ENCODE data around the gene PNPLA7.
A peak's percentile ranks its signal among the peaks of the same experiment; 100 is the strongest.
"Not testable (repeated sequence)": the region's sequence is repeated elsewhere in the genome, so short reads cannot be mapped to it uniquely, and the experiment has no call there.

Gene PNPLA7

GRCh38 chr9:137452761-137453642, 97.2 kb downstream of the PNPLA7 start:
- no peak for DNase-seq (ENCODE audit: low read depth in 2 of 2, low spot score in 1 of 2)

- DNase-seq (ENCODE audit: low read depth in 2 of 2, low spot score in 1 of 2): no peak
Observed at GRCh38 chr9:137452006-137452760, 98.0 kb downstream of the PNPLA7 start.

- not testable (repeated sequence) for DNase-seq (ENCODE audit: low read depth in 2 of 2, low spot score in 1 of 2)
Observed at GRCh38 chr9:137451264-137452005, 98.8 kb downstream of the PNPLA7 start.

GRCh38 chr9:137450539-137451222, 99.5 kb downstream of the PNPLA7 start:
- DNase-seq (ENCODE audit: low read depth in 2 of 2, low spot score in 1 of 2): peak in 1 of 2 donors; percentile 31

- DNase-seq (ENCODE audit: low read depth in 2 of 2, low spot score in 1 of 2): peak; percentile 42 to 46
Observed at GRCh38 chr9:137449931-137450538, 100.2 kb downstream of the PNPLA7 start.

GRCh38 chr9:137449081-137449844, 100.9 kb downstream of the PNPLA7 start:
- no peak for DNase-seq (ENCODE audit: low read depth in 2 of 2, low spot score in 1 of 2)

- no peak for DNase-seq (ENCODE audit: low read depth in 2 of 2, low spot score in 1 of 2)
Observed at GRCh38 chr9:137448602-137448962, 101.6 kb downstream of the PNPLA7 start.

- no peak for DNase-seq (ENCODE audit: low read depth in 2 of 2, low spot score in 1 of 2)
Observed at GRCh38 chr9:137447722-137448601, 102.2 kb downstream of the PNPLA7 start.

- no peak for DNase-seq (ENCODE audit: low read depth in 2 of 2, low spot score in 1 of 2)
Observed at GRCh38 chr9:137446851-137447471, 103.2 kb downstream of the PNPLA7 start.

- no peak for DNase-seq (ENCODE audit: low read depth in 2 of 2, low spot score in 1 of 2)
Observed at GRCh38 chr9:137445930-137446431, 104.2 kb downstream of the PNPLA7 start.

- DNase-seq (ENCODE audit: low read depth in 2 of 2, low spot score in 1 of 2): peak; percentile 71 to 86
Observed at GRCh38 chr9:137445275-137445807, 104.9 kb downstream of the PNPLA7 start.

- DNase-seq (ENCODE audit: low read depth in 2 of 2, low spot score in 1 of 2): no peak
Observed at GRCh38 chr9:137444106-137444790, 106.0 kb downstream of the PNPLA7 start.

GRCh38 chr9:137441935-137442321, 108.3 kb downstream of the PNPLA7 start:
- no peak for DNase-seq (ENCODE audit: low read depth in 2 of 2, low spot score in 1 of 2)

GRCh38 chr9:137441289-137441934, 108.8 kb downstream of the PNPLA7 start, which contains the start of gene ENTPD8:
Gene ENTPD8, minus strand, starts transcription at chr9:137441357. Its CDS starts 3,072 bp downstream, at chr9:137438285.
- no peak for DNase-seq (ENCODE audit: low read depth in 2 of 2, low spot score in 1 of 2)

GRCh38 chr9:137439158-137439714, 111.0 kb downstream of the PNPLA7 start:
- no peak for DNase-seq (ENCODE audit: low read depth in 2 of 2, low spot score in 1 of 2)

GRCh38 chr9:137438591-137439157, 111.5 kb downstream of the PNPLA7 start:
- DNase-seq (ENCODE audit: low read depth in 2 of 2, low spot score in 1 of 2): no peak
